HEK293 (cell line): ENCODE data around the gene GPRASP3.

Experiments
- HOXA7 ChIP-seq: sonication (generic); formaldehyde crosslinking; IDR thresholded peaks from 2 replicates; pipeline ENCODE4 v1.8.1; 2022; ENCODE audit warnings: missing genetic modification reagents, borderline replicate concordance
- TCF7L2 ChIP-seq: IDR thresholded peaks from 2 replicates; pipeline ENCODE4 v1.6.1; 2011; ENCODE audit warnings: low read depth, mild to moderate bottlenecking, inconsistent platforms, low read length, moderate library complexity, borderline replicate concordance
- ZNF121 ChIP-seq: fragments of 450-650 bp; formaldehyde crosslinking; IDR thresholded peaks from 2 replicates; pipeline ENCODE4 v1.5.1; 2016; ENCODE audit warnings: missing biosample characterization, missing genetic modification characterization
- ZNF174 ChIP-seq: fragments of 450-650 bp; formaldehyde crosslinking; IDR thresholded peaks from 2 replicates; pipeline ENCODE4 v1.5.0; 2017; ENCODE audit warnings: missing biosample characterization, mild to moderate bottlenecking, missing genetic modification characterization
- ZNF404 ChIP-seq: fragments of 450-650 bp; formaldehyde crosslinking; IDR thresholded peaks from 2 replicates; pipeline ENCODE4 v1.5.1; 2017; ENCODE audit warnings: missing biosample characterization, missing genetic modification characterization
- ZNF529 ChIP-seq: fragments of 450-650 bp; formaldehyde crosslinking; IDR thresholded peaks from 2 replicates; pipeline ENCODE4 v1.5.1; 2017; ENCODE audit warnings: missing genetic modification characterization, missing biosample characterization; ENCODE audit not compliant: insufficient replicate concordance
- TF ChIP-seq, protein P1 (sequence below): fragments of 450-650 bp; formaldehyde crosslinking; IDR thresholded peaks from 2 replicates; pipeline ENCODE4 v1.5.1; 2016; ENCODE audit warnings: missing biosample characterization, missing genetic modification characterization
- TF ChIP-seq, protein P2 (sequence below): fragments of 450-650 bp; formaldehyde crosslinking; IDR thresholded peaks from 2 replicates; pipeline ENCODE4 v1.5.1; 2016; ENCODE audit warnings: missing biosample characterization, missing genetic modification characterization

DNA sequence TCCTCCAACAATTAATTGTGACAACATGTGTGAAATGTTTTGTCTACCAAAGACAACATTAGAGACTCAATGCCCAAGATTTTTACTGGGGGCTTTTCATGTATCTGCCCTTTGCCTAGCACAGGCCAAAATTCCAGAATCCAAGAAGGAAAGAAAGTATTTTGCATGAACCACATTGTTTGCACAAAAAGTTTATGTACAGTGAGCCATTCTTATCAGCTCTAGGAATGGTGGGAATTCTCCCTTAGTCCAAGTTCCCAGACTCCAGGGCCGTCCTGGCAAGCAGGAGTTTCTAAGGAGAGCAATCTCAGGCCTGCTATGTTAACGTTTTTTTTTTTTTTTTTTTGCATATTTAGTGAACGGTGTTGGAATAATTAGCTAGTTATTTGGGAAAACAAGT lies 47.7 kb upstream of the GPRASP3 start:
- TF ChIP-seq ZNF174 (tag by site-specific recombination): no peak
- TF ChIP-seq ZNF404 (tag by site-specific recombination): no peak
- TF ChIP-seq, protein P1, sequence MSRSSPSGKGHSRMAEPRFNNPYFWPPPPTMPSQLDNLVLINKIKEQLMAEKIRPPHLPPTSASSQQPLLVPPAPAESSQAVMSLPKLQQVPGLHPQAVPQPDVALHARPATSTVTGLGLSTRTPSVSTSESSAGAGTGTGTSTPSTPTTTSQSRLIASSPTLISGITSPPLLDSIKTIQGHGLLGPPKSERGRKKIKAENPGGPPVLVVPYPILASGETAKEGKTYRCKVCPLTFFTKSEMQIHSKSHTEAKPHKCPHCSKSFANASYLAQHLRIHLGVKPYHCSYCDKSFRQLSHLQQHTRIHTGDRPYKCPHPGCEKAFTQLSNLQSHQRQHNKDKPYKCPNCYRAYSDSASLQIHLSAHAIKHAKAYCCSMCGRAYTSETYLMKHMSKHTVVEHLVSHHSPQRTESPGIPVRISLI (tag by site-specific recombination): no peak
- TF ChIP-seq HOXA7 (CRISPR knock-in tag): no peak
- TF ChIP-seq, protein P2, sequence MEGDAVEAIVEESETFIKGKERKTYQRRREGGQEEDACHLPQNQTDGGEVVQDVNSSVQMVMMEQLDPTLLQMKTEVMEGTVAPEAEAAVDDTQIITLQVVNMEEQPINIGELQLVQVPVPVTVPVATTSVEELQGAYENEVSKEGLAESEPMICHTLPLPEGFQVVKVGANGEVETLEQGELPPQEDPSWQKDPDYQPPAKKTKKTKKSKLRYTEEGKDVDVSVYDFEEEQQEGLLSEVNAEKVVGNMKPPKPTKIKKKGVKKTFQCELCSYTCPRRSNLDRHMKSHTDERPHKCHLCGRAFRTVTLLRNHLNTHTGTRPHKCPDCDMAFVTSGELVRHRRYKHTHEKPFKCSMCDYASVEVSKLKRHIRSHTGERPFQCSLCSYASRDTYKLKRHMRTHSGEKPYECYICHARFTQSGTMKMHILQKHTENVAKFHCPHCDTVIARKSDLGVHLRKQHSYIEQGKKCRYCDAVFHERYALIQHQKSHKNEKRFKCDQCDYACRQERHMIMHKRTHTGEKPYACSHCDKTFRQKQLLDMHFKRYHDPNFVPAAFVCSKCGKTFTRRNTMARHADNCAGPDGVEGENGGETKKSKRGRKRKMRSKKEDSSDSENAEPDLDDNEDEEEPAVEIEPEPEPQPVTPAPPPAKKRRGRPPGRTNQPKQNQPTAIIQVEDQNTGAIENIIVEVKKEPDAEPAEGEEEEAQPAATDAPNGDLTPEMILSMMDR (tag by site-specific recombination): no peak
- TF ChIP-seq ZNF529 (tag by site-specific recombination): no peak
- no peak for TF ChIP-seq TCF7L2
- TF ChIP-seq ZNF121 (tag by site-specific recombination): no peak
